Natural killer cell (primary cell): ENCODE data around the gene MYL5. TPM values are rescaled to one million over a fixed set of nuclear protein-coding genes. Genes with fewer than 3 reads are reported as not detected.

ENCODE experiments used
- ATAC-seq, 3 donors: fragments of 150-1000 bp in 2 of 3; fragments of 200-7000 bp in 1 of 3; cut with Tn5 transposase; 1 replicate in 1 of 3; 2 replicates in 2 of 3; pipeline ENCODE4 v1.10.0; 2021; ENCODE audit warnings: mild to moderate bottlenecking in 2 of 3, moderate library complexity in 2 of 3
- DNase-seq, 2 donors: peaks; one replicate each; pipeline versions ENCODE4 v3.0.0 to v3.0.0-alpha.2; 2013 to 2021; ENCODE audit warnings: mixed read lengths in 1 of 2
- H3K27ac ChIP-seq: one replicate; pipeline ENCODE4 v1.5.1; 2013; ENCODE audit warnings: mild to moderate bottlenecking, low read length
- H3K27me3 ChIP-seq: one replicate; pipeline ENCODE4 v1.6.1; 2013; ENCODE audit warnings: low read length; ENCODE audit not compliant: control insufficient read depth, insufficient read depth
- H3K36me3 ChIP-seq: one replicate; pipeline ENCODE4 v1.6.1; 2013; ENCODE audit warnings: low read length; ENCODE audit not compliant: control insufficient read depth, insufficient read depth
- H3K4me1 ChIP-seq: one replicate; pipeline ENCODE4 v1.6.1; 2013; ENCODE audit warnings: low read length; ENCODE audit not compliant: control insufficient read depth, insufficient read depth
- H3K4me3 ChIP-seq: one replicate; pipeline ENCODE4 v1.5.1; 2013; ENCODE audit warnings: low read length
- H3K9me3 ChIP-seq: one replicate; pipeline ENCODE4 v1.6.1; 2013; ENCODE audit warnings: low read length; ENCODE audit not compliant: control insufficient read depth, insufficient read depth
- H3K27ac Mint-ChIP-seq, 2 donors: one replicate each; pipeline ENCODE4 v1.8.0; 2022; ENCODE audit warnings: mild to moderate bottlenecking in 2 of 2, mixed read lengths in 2 of 2, moderate library complexity in 1 of 2
- H3K27me3 Mint-ChIP-seq, 2 donors: one replicate each; pipeline ENCODE4 v1.8.0; 2022; ENCODE audit warnings: low read depth in 2 of 2, mixed read lengths in 2 of 2
- H3K36me3 Mint-ChIP-seq: one replicate; pipeline ENCODE4 v1.8.0; 2022; ENCODE audit warnings: mixed read lengths
- H3K4me1 Mint-ChIP-seq, 2 donors: one replicate each; pipeline ENCODE4 v1.8.0; 2022; ENCODE audit warnings: mixed read lengths in 2 of 2
- H3K4me3 Mint-ChIP-seq: one replicate; pipeline ENCODE4 v1.8.0; 2022; ENCODE audit warnings: mild to moderate bottlenecking, moderate library complexity, mixed read lengths
- H3K9me3 Mint-ChIP-seq, 2 donors: one replicate each; pipeline ENCODE4 v1.8.0; 2022; ENCODE audit warnings: mixed read lengths in 2 of 2
- WGBS: methylation state at CpG from one replicate; pipeline ENCODE4 v1.1.7; 2013; ENCODE audit warnings: missing lambda C conversion rate; ENCODE audit not compliant: insufficient coverage; 5-methylcytosine and 5-hydroxymethylcytosine counted together
- intact Hi-C: fragments of 100-400 bp; cut with micrococcal nuclease; formaldehyde crosslinking; loops from one replicate; pipeline ENCODE4 v1.14.2; 2022
- total RNA-seq, 4 donors: library from RNA; stranded (reverse); fragments of 120-200 nt in 1 of 4; gene quantifications; one replicate each; pipeline versions ENCODE4 v1.2.3 to v1.2.4, GENCODE V29; 2013 to 2022
- TF ChIP-seq, protein P1 (sequence below): fragments of 200-600 bp; IDR thresholded peaks from one replicate; pipeline ENCODE4 v1.8.0; 2022; ENCODE audit warnings: antibody characterized with exemption

Gene MYL5
- total RNA-seq, 3 donors from 2014 or later (not counting 1 experiment from before 2014, with no cell fraction given): 23.4 to 39.5 (median 30.1) TPM

DNA sequence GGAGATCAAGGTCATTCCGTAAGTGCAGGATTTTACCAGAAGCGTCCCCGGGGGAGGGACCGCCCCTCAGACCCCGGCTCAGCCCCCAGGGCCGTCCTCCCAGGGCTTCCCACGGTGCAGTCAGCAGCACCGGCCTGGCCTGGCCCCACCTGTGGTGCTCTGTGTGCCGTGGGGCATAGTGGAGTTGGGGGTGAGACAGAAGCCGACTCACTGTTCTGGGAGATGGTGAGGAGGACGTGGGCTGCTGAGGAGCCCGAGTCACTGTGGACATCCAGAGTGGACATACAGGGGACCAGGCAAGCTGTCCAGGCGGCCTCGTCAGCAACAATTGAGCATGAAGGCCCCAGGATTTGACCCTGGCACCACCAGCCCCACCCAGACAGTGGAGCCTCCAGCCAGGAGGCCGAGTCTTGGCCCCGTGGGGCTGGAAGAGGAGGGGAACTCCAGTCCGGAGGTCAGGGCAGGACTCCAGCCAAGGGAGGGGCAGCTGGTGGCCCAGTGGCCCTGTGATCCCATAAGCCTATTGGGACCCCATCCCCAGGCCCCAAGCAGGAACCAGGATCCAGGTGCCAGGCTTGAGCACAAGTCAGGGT, 19.4 kb upstream of the MYL5 start:
- 72% methylated on average over 17 of the region's 17 CpGs for WGBS
- H3K27ac Mint-ChIP-seq: no peak overlapping the region
- H3K27ac ChIP-seq: no peak overlapping the region
- H3K36me3 ChIP-seq: no peaks in the 10 kb centered on the region
- no peak overlapping the region for H3K4me3 Mint-ChIP-seq
- H3K27me3 Mint-ChIP-seq: peaks cover 0 to 2% of the 10 kb centered on the region in 2 donors
- TF ChIP-seq, protein P1, sequence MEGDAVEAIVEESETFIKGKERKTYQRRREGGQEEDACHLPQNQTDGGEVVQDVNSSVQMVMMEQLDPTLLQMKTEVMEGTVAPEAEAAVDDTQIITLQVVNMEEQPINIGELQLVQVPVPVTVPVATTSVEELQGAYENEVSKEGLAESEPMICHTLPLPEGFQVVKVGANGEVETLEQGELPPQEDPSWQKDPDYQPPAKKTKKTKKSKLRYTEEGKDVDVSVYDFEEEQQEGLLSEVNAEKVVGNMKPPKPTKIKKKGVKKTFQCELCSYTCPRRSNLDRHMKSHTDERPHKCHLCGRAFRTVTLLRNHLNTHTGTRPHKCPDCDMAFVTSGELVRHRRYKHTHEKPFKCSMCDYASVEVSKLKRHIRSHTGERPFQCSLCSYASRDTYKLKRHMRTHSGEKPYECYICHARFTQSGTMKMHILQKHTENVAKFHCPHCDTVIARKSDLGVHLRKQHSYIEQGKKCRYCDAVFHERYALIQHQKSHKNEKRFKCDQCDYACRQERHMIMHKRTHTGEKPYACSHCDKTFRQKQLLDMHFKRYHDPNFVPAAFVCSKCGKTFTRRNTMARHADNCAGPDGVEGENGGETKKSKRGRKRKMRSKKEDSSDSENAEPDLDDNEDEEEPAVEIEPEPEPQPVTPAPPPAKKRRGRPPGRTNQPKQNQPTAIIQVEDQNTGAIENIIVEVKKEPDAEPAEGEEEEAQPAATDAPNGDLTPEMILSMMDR: no peak
- no peaks in the 10 kb centered on the region for H3K9me3 ChIP-seq
- no peaks in the 10 kb centered on the region for H3K4me1 ChIP-seq
- no peak for DNase-seq
- H3K27me3 ChIP-seq: no peaks in the 10 kb centered on the region
- H3K4me3 ChIP-seq: no peak overlapping the region
- H3K36me3 Mint-ChIP-seq: no peaks in the 10 kb centered on the region
- ATAC-seq: no peak
- no peaks in the 10 kb centered on the region for H3K9me3 Mint-ChIP-seq
- intact Hi-C loops: no loop called here
- no peaks in the 10 kb centered on the region for H3K4me1 Mint-ChIP-seq

DNA sequence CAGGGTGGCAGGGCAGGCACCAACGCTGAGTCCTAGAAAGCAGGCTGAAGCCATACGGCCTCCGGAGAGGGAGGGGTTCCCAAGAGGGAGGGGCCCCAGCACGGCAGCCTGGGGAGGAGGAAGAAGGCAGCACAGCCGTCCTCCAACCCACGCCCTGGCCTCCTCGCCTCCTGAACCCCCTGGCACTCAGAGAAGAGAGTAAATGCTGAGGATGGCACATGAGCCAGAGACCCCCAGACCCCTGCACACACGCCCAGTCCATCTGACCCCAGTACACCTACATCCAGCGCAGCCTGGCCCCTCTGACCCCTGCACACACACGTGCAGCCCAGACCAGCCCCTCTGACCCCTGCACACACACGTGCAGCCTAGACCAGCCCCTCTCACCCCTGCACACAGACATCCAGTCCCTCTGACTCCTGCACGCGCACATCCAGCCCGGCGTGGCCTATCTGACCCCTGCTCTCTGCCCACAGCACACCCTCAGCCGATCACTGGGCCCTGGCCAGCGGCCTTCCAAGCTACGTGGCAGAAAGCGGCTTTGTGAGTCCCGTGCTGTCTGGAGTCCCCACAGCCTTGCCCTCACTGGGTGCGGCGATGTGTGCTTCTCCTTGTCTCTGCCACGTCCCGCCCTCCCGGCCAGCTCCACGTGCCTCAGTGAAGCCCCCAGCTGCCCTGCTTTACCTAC, 18.7 kb upstream of the MYL5 start:
- DNase-seq (no peak), ATAC-seq (no peak)
- Mint-ChIP-seq H3K27ac (no peak overlapping the region), H3K4me3 (no peak overlapping the region), H3K36me3 (no peaks in the 10 kb centered on the region), H3K9me3 (no peaks in the 10 kb centered on the region), H3K27me3 (peaks cover 0 to 2% of the 10 kb centered on the region in 2 donors), H3K4me1 (no peaks in the 10 kb centered on the region)
- Histone ChIP-seq H3K9me3 (no peaks in the 10 kb centered on the region), H3K27ac (no peak overlapping the region), H3K4me1 (no peaks in the 10 kb centered on the region), H3K4me3 (no peak overlapping the region), H3K36me3 (no peaks in the 10 kb centered on the region), H3K27me3 (no peaks in the 10 kb centered on the region)
- 83% methylated on average over 26 of the region's 26 CpGs for WGBS
- TF ChIP-seq, protein P1: no peak
- intact Hi-C loops: no loop called here

DNA sequence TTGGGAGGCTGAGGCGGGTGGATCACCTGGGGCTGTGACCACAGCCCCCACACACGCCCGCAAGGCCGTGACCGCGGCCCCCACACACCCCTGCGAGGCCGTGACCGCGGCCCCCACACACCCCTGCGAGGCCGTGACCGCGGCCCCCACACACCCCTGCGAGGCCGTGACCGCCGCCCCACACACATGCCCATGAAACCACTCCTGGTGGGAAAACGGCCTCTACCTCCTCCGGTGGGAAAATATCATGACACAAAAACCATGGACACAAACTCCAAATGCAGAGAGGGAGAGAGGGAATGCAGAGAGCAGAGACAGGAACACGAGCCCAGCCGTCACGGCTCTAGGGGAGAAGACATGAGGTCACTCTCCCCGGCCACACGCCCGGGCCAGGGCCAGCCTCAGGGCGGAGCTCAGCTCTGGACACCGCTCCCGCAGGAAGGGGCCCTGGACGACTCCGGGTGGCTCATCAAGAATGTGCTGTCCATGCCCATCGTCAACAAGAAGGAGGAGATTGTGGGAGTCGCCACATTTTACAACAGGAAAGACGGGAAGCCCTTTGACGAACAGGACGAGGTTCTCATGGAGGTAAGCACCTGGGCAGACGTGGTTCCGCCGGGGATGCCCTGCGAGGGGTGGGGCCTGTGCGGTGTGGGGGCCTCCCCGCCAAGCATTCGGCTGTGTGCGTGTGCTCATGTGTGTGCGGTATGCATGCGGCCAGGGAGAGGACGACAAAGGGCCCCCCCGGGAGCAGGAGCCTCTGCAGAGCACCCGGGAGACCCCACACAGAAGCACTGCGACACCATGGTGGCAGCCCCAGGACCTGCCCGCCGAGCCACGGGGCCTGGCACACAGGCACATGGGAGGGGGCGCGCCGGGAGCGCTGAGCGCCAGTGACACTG, 17.7 kb upstream of the MYL5 start:
- Histone ChIP-seq H3K9me3 (no peaks in the 10 kb centered on the region), H3K4me1 (no peaks in the 10 kb centered on the region), H3K36me3 (no peaks in the 10 kb centered on the region), H3K4me3 (no peak overlapping the region), H3K27ac (no peak overlapping the region), H3K27me3 (no peaks in the 10 kb centered on the region)
- no peak overlapping the region for H3K4me3 Mint-ChIP-seq
- no peaks in the 10 kb centered on the region for H3K4me1 Mint-ChIP-seq
- H3K9me3 Mint-ChIP-seq: peaks cover 0 to 2% of the 10 kb centered on the region in 2 donors
- H3K36me3 Mint-ChIP-seq: no peaks in the 10 kb centered on the region
- 85% methylated on average over 58 of the region's 58 CpGs for WGBS
- ATAC-seq: no peak
- intact Hi-C loops: no loop called here
- no peak overlapping the region for H3K27ac Mint-ChIP-seq
- TF ChIP-seq, protein P1: no peak
- H3K27me3 Mint-ChIP-seq: peaks cover 0 to 2% of the 10 kb centered on the region in 2 donors
- DNase-seq: no peak
